ENCODE measurements around the gene MYCBP2. TPM values are rescaled to one million over a fixed set of nuclear protein-coding genes. Genes with fewer than 3 reads are reported as not detected.

The MYCBP2 gene
- total RNA-seq, 1 experiment from 2014 or later, result 53.3 TPM

DNA sequence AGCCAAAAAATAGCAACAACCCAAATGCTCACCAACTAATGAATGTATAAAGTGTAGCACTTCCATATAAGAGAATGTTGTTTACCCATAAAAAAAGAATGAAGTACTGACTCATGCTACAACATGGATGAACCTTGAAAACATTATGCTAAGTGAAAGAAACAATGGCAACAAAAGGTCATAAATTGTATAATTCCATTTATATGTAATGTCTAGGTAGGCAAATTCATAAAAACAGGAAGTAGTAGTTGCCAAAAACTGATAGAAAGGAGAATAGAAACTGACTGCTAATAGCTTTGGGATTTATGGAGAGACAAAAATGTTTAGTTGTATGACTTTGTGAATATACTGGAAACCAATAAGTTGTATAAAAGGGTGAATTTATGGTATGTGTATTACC is 21.6 kb downstream of the MYCBP2 start:
- TF ChIP-seq EZH2phosphoT487 (IDR thresholded peaks at IDR 0.05; ENCODE audit: borderline replicate concordance, low read length) (no peak), EZH2 (IDR thresholded peaks at IDR 0.05; ENCODE audit: low read length, unreplicated experiment) (no peak)
- TF ChIP-seq, protein P1, sequence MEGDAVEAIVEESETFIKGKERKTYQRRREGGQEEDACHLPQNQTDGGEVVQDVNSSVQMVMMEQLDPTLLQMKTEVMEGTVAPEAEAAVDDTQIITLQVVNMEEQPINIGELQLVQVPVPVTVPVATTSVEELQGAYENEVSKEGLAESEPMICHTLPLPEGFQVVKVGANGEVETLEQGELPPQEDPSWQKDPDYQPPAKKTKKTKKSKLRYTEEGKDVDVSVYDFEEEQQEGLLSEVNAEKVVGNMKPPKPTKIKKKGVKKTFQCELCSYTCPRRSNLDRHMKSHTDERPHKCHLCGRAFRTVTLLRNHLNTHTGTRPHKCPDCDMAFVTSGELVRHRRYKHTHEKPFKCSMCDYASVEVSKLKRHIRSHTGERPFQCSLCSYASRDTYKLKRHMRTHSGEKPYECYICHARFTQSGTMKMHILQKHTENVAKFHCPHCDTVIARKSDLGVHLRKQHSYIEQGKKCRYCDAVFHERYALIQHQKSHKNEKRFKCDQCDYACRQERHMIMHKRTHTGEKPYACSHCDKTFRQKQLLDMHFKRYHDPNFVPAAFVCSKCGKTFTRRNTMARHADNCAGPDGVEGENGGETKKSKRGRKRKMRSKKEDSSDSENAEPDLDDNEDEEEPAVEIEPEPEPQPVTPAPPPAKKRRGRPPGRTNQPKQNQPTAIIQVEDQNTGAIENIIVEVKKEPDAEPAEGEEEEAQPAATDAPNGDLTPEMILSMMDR (conservative IDR thresholded peaks at IDR 0.05; ENCODE audit: low read depth, low read length), result no peak
- Histone ChIP-seq H3K9me3 (ENCODE audit: low read length) (no peaks in the 10 kb centered on the region), H3K4me2 (ENCODE audit: low read length) (no peak overlapping the region), H3K27ac (ENCODE audit: low read length) (no peak overlapping the region), H3K4me3 (ENCODE audit: low read length) (no peak overlapping the region), H3F3A (ENCODE audit: low read length, unreplicated experiment) (no peaks in the 10 kb centered on the region), H3K4me1 (ENCODE audit: insufficient read depth, low read length) (peaks cover 7% of the 10 kb centered on the region; the same call in 1 of the 2 replicates), H3K9ac (ENCODE audit: low read length) (no peak overlapping the region), H3K9me2 (replicated peaks; ENCODE audit: low read length) (no peaks in the 10 kb centered on the region), H3K27me3 (ENCODE audit: low read length) (no peaks in the 10 kb centered on the region), H4K20me1 (ENCODE audit: low read length) (peaks cover 3% of the 10 kb centered on the region; the same call in 1 of the 2 replicates), H3K79me2 (ENCODE audit: low read length) (peaks cover 98% of the 10 kb centered on the region), H2AFZ (ENCODE audit: low read length) (no peak overlapping the region), H3K36me3 (ENCODE audit: low read depth, low read length) (no peaks in the 10 kb centered on the region)
- intact Hi-C loops (cut with micrococcal nuclease), result no loop called here
- ChIA-PET POLR2A (ENCODE audit: unreplicated experiment) (no interaction called here), CTCF (no interaction called here)
- DNase-seq (no peak), ATAC-seq (peak; percentile 43; the same call in 1 of the 2 replicates)
- no TSS peak for BruUV-seq (replicated peaks)

DNA sequence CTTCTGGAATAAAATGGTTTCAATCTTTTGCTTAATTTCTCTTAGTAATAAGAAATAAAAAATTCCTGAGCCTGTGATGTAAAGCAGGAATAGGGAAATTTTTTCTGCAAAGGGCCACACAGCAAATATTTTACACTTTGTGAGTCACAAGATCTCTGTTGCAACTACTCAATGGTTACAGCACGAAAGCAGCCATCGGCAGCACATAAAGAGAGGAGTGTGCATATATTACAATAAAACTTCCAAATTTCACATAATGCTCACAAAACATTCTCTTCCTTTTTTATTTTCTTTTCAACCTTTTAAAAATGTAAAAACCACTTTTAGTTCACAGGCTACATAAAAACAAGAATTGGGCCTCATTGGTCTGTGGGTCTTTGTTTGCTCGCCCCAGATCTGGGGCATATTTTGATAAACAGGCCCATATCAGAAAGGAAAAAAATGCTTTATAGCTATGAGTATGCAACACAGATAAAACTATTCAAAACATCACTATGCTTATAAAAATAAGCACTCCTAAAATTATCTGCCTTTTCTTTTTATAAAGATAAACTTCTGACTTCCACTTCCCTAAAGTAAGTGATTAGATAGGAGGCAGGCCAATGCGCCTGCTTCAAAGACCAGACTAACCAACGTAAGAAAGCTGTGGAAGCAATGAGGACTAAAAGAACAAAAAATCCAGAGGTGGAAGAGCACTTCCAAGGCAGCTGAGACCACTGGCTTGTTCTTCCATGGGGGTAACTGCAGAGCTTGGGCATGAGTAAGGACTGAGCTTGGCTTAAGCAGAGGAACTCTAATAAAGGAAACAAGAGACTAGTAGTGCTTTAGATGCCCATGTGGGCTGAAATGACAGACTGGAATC is 26.5 kb downstream of the MYCBP2 start:
- peaks cover 86% of the 10 kb centered on the region for H3K79me2 ChIP-seq (ENCODE audit: low read length)
- H3K9me2 ChIP-seq (replicated peaks; ENCODE audit: low read length), result no peaks in the 10 kb centered on the region
- BruUV-seq (replicated peaks), result no TSS peak
- H3K9ac ChIP-seq (ENCODE audit: low read length), result no peak overlapping the region
- intact Hi-C loops (cut with micrococcal nuclease), result no loop called here
- CTCF ChIA-PET, result no interaction called here
- 0 out of 2 replicates have a peak, but pooled peaks cover 3% of the 10 kb centered on the region for H4K20me1 ChIP-seq (ENCODE audit: low read length)
- H3K4me1 ChIP-seq (ENCODE audit: insufficient read depth, low read length), result peaks cover 9% of the 10 kb centered on the region; the same call in 1 of the 2 replicates
- no peak overlapping the region for H3K27ac ChIP-seq (ENCODE audit: low read length)
- DNase-seq (peak; percentile 23), ATAC-seq (peak; percentile 58)
- no peak overlapping the region for H3K4me2 ChIP-seq (ENCODE audit: low read length)
- H2AFZ ChIP-seq (ENCODE audit: low read length), result no peak overlapping the region
- H3K27me3 ChIP-seq (ENCODE audit: low read length), result no peaks in the 10 kb centered on the region
- H3K36me3 ChIP-seq (ENCODE audit: low read depth, low read length), result no peaks in the 10 kb centered on the region
- TF ChIP-seq EZH2 (IDR thresholded peaks at IDR 0.05; ENCODE audit: low read length, unreplicated experiment) (no peak), EZH2phosphoT487 (IDR thresholded peaks at IDR 0.05; ENCODE audit: borderline replicate concordance, low read length) (no peak)
- POLR2A ChIA-PET (ENCODE audit: unreplicated experiment), result interaction anchor here (0.6 kb wide), 1 partner anchor 144 kb away, joined by 4 read pairs; no protein-coding TSS in a partner anchor
- H3F3A ChIP-seq (ENCODE audit: low read length, unreplicated experiment), result no peaks in the 10 kb centered on the region
- H3K9me3 ChIP-seq (ENCODE audit: low read length), result no peaks in the 10 kb centered on the region
- H3K4me3 ChIP-seq (ENCODE audit: low read length), result no peak overlapping the region

DNA sequence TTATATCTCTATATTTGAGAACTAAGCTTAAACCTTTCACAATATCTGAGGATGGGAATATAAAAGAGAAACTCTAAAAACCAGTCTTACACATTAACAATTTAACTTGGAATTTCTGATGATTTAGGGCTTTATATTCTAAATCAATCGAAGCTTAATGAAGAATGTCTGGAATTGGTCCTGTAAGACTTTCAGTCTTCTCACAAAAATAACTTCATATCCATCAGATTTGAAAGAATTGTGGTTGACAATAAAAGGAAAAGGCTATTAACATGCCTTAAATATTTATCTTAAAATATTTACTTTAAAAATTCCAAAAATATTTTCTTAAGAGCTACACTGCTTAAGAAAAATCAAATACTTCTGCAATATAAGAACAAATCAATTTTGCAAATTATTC is 27.3 kb downstream of the MYCBP2 start:
- no peak for ATAC-seq
- no peaks in the 10 kb centered on the region for H3K36me3 ChIP-seq (ENCODE audit: low read depth, low read length)
- intact Hi-C loops (cut with micrococcal nuclease), result no loop called here
- ChIA-PET POLR2A (ENCODE audit: unreplicated experiment) (no interaction called here), CTCF (no interaction called here)
- no peak overlapping the region for H3K9ac ChIP-seq (ENCODE audit: low read length)
- H3K27ac ChIP-seq (ENCODE audit: low read length), result no peak overlapping the region
- H2AFZ ChIP-seq (ENCODE audit: low read length), result no peak overlapping the region
- DNase-seq, result no peak
- 0 out of 2 replicates have a peak, but pooled peaks cover 3% of the 10 kb centered on the region for H4K20me1 ChIP-seq (ENCODE audit: low read length)
- H3K4me3 ChIP-seq (ENCODE audit: low read length), result no peak overlapping the region
- H3K4me1 ChIP-seq (ENCODE audit: insufficient read depth, low read length), result peaks cover 9% of the 10 kb centered on the region; the same call in 1 of the 2 replicates
- H3K4me2 ChIP-seq (ENCODE audit: low read length), result no peak overlapping the region
- BruUV-seq (replicated peaks), result no TSS peak
- no peaks in the 10 kb centered on the region for H3K9me3 ChIP-seq (ENCODE audit: low read length)
- no peak for TF ChIP-seq EZH2phosphoT487 (IDR thresholded peaks at IDR 0.05; ENCODE audit: borderline replicate concordance, low read length)
- no peak for TF ChIP-seq EZH2 (IDR thresholded peaks at IDR 0.05; ENCODE audit: low read length, unreplicated experiment)
- TF ChIP-seq, protein P1 (conservative IDR thresholded peaks at IDR 0.05; ENCODE audit: low read depth, low read length), result no peak
- H3K27me3 ChIP-seq (ENCODE audit: low read length), result no peaks in the 10 kb centered on the region
- H3K9me2 ChIP-seq (replicated peaks; ENCODE audit: low read length), result no peaks in the 10 kb centered on the region
- peaks cover 78% of the 10 kb centered on the region for H3K79me2 ChIP-seq (ENCODE audit: low read length)
- no peaks in the 10 kb centered on the region for H3F3A ChIP-seq (ENCODE audit: low read length, unreplicated experiment)
